NCI-H526 (cell line): ENCODE data around the gene MYH3.
"Not testable (repeated sequence)": the region's sequence is repeated elsewhere in the genome, so short reads cannot be mapped to it uniquely, and the experiment has no call there.

Experiments used
- DNase-seq, 2 experiments: peaks; one replicate each; lab custom pipeline; 2025; lab: John Stamatoyannopoulos, UW

The MYH3 gene

DNA sequence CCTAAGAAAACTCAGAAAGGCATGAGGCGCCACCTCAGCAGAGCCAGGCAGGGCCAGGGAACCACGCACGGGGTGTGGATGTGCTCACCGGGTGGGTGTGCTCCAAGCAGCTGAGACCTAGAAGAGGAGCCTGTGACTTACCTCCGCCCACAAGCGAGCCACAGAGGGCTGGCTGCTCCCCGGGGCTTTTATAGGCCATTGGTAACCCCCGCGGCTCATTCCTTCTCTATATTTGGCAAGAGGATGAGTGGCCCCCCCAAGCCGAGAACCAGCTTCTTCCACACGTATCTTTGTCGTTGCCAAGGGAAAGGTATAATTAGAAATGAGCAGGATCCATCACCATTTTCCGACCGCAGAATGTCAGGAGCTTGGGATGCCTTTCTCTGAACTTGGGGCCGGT, at the start of gene MYH3:
Gene MYH3 (minus strand): TSS at position 162 of the 400 bp plus-strand sequence. CDS start 2,245 bp downstream, outside the sequence.
- no peak for DNase-seq

DNA sequence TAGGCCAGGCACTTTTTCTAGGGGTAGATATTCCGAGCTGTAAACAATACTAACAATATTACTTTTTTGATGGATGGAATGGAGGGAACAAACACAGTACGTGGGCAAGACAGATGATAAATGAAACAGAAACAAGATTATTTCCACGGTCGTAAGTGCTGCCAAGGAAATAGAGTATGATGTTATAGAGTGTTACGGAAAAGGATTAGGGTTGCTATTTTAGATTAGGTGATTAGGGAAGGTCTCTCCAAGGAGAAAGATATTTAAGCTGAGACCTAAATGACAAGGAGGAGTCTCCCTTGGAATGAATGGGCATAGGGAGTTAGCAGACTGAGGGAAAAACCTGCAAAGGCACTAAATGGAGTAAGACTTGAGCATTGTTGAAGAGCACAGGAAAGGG, 48.6 kb upstream of the MYH3 start:
- no peak for DNase-seq

DNA sequence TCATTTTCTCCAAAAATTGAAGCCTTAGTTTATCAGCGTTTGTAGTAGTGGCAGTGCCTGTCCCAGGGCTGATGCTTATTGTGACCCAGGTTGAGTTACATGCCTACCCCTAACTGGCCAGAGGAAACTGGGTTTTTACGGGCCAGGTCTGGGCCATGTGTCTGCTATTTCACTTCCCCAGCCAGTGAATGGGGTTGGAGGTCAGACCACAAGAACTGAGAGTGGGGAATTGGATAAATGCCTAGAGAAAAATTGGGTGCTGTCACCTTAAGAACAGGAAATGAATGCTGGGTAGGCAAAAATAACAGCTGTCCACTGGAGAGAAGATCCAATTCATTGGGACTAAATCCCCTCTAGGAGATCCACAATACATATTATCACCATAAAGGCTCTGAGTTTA, 45.5 kb upstream of the MYH3 start:
- DNase-seq, result no peak

DNA sequence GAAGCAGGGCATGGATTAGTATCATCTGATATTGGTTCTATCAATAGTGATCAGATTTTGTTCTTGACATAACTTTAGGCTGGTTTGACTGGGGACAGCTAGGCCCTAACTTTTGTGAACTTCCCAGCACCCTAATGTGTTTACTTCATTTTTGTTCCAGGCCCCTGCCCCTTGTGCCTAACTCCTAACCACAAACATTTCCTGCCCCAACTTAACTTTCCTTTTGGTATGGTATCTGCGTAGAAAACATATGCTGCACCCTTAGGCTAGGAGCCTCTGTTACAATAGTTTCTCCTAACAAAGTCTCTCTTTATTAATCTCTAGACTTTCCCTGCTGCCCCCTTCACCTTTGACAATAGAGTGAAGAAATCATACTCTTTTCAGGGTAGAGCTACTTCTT, 42.7 kb upstream of the MYH3 start:
- DNase-seq, result no peak

GRCh38 chr17:10698096-10698818, 41.1 kb upstream of the MYH3 start:
- peak in 1 of 2 experiments; percentile 4 for DNase-seq

- DNase-seq, result peak; percentile 84 to 95
These were observed 40.3 kb upstream of the MYH3 start, which contains the start of the genes ADPRM and SCO1 for GRCh38 chr17:10697092-10698081. Gene ADPRM, plus strand, starts transcription at chr17:10697594. Its CDS starts 7,333 bp downstream, at chr17:10704927. Gene SCO1, minus strand, starts transcription at chr17:10697533. Its CDS starts 26 bp downstream, at chr17:10697507.

- not testable (repeated sequence) for DNase-seq
These were observed 38.8 kb upstream of the MYH3 start for GRCh38 chr17:10695875-10696407.

GRCh38 chr17:10687499-10687898, 30.4 kb upstream of the MYH3 start:
- no peak for DNase-seq

DNA sequence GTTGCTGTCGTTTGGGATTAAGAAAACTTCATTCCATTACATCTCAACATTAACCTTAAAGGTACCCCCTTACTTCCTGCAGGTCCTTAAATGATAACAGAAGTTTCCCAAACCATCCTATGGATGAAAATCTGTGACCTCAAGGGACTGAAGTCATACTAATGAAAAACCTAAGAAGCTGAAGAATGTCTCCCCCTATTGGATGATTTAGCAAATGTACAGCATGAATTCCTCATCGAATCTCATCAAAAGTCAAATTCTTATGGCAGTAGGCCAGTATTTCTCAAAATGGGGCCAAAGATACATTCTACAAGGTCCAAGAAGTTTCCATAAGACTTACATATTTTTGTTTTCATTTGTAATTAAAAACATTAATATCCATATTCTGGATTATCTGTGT, 26.7 kb upstream of the MYH3 start:
- DNase-seq, result peak; percentile 2 to 14

DNA sequence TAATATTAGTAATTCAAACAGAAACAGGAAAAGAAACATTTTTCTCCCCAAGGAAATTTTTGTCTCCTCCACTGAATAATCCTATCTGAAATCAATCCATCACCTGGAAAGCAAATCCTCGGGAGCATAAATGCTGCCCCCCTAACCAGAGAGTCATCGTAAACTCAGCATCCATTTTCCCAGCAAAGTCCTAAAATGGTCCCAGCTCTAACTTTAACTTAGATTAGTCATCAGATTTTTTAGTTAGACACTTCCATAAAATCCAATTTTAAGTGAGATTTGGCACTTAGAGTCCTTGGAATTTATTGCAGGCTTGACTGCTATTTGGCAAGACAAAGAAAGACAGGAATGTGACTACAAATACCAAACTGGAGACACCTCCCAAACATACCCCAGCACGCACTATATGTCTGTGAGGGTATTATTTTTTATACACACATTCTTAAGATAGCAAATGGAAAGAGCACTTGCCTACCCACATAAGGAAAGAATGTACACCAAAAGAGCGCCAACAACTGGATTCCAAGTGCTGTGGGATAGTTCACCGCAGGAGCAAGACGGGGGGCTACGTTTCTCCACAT, 24.8 kb upstream of the MYH3 start:
- no peak for DNase-seq

GRCh38 chr17:10674704-10675103, 17.6 kb upstream of the MYH3 start:
- DNase-seq, result no peak

DNA sequence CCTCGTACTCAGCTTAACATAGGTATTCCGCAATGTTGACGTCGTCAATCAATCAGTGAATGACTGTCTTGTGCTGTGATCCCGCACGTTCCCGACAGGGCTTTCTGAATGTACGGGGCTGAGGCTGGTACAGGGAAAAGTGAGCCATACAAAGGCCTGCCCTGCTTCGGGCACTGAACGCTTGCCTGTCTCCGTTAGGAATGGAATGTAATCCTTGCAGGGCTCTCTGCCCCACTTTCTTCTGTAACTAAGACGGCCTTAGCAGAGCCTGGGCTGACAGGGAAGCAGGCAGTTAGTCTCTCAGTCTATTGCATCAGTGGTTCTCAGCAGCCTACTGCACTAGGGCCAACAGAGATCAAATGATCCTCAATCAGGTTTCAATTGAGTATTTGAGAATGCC, 16.2 kb upstream of the MYH3 start:
- DNase-seq, result no peak

DNA sequence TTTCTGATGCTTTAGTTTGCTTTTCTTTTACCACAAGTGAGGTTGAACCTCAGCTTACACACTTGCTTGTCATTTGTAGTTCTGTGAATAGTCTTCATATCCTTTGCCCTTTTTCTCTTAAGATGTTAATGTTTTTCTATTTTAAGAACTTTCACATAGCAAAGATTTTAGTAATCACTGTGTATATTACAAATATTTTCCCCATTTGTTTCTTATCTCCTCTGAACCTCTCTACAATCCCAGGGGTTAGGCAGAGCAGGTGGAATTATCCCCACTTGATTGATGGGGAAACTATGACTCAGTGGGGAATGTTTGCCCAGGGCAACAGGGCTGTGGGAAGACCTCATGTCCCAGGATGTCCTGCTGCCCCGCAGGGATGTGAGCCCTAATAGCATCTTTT, 11.7 kb upstream of the MYH3 start:
- no peak for DNase-seq

- DNase-seq, result no peak
These were observed 9.8 kb upstream of the MYH3 start for GRCh38 chr17:10666906-10667305.

DNA sequence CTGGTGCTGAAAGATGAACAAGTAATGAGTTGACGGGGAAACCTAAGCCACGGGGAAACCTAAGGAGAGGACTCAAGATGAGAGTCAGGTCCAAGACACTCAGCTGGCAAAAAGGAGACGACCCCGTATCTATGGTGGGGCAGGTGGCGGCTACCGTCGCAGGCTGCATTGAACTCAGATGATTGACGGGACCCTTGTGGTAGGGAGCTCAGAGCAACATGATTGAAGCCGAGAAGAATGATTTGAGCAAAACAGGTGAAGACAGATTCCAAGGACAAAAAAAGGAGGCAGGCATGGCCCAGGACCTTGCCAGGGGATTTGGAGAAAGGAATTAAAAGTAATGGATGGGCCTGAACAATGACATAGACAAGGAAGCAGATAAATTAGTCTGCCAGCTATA, 7.5 kb upstream of the MYH3 start:
- no peak for DNase-seq

DNA sequence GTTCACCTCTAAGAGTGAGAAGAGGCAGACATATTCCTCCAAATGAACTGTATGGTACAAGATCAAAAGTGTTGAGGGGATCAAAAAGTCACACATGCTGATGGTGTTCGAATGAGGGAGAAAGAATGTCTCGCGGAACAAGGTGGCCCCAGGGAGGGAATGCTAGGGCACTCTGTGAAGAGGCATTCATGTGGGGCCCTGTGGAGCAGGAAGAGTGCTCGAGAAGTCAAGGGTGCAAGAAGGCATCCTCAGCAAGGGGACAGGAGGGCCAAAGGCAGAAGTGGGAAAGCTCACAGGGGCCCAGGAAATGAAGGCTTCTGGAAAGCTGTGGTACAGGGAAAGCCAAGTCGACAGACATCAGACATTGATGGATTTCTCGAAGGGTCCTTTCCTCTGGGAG, 6.1 kb upstream of the MYH3 start:
- DNase-seq, result no peak

- no peak for DNase-seq
These were observed 4.3 kb upstream of the MYH3 start for GRCh38 chr17:10661437-10661836.

GRCh38 chr17:10657879-10658278, 770 bp upstream of the MYH3 start:
- no peak for DNase-seq

DNA sequence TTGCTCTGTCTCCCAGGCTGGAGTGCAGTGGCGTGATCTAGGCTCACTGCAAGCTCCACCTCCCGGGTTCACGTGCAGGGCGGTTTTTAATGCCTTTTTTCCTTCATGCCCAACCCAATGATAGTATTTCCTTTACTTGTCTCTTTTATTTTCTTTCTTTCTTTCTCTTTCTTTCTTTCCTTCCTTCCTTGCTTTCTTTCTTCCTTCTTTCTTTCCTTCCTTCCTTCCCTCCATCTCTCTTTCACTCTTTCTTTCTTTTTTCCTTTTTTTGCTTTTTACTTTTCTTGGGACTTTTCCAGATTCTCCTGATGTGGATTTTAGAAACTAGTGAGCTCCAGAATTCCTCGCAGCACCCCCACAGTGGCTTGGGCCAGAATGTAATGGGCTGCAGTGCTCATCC, 3.1 kb downstream of the MYH3 start:
- DNase-seq, result no peak

- no peak for DNase-seq
These were observed 4.0 kb downstream of the MYH3 start for GRCh38 chr17:10652984-10653659.

GRCh38 chr17:10651927-10652326, 5.2 kb downstream of the MYH3 start:
- no peak for DNase-seq

- DNase-seq, result no peak
These were observed 7.5 kb downstream of the MYH3 start for GRCh38 chr17:10649602-10650001.
